Endothelial cell of umbilical vein (primary cell): Measurements from ENCODE around the gene CRYAB. TPM values are rescaled to one million over a fixed set of nuclear protein-coding genes. Genes with fewer than 3 reads are reported as not detected.

Experiments used
- BruUV-seq: library from RNA; stranded (reverse); fragments of 400-500 nt; replicated peaks from 2 replicates; lab custom pipeline; 2021; lab: Mats Ljungman, UMichigan
- CTCF ChIA-PET: fragments of 300-600, 350-600 bp; sonication (Branson Sonifier 250); formaldehyde crosslinking; loops from one replicate; lab custom pipeline; 2021; ENCODE audit warnings: antibody characterized with exemption, inconsistent platforms; lab: Charles Lee
- POLR2A ChIA-PET: fragments of 300-600, 350-600 bp; sonication (Branson Sonifier 250); formaldehyde crosslinking; loops from one replicate; lab custom pipeline; 2021; ENCODE audit warnings: antibody characterized with exemption, inconsistent platforms; lab: Charles Lee
- DNase-seq: peaks from one replicate; pipeline ENCODE4 v3.0.0-alpha.2; 2011; ENCODE audit warnings: low read depth, low spot score
- FAIRE-seq: peaks from 2 replicates; lab custom pipeline; 2011; peaks lifted over from hg19 to GRCh38; lab: Jason Lieb, UNC
- H2AFZ ChIP-seq: 2 replicates; pipeline ENCODE4 v1.6.0; 2012; ENCODE audit warnings: low read depth, low read length, control low read depth, inconsistent platforms
- H3K27ac ChIP-seq: 2 replicates; pipeline ENCODE4 v1.5.1; 2011; ENCODE audit warnings: low read depth, mild to moderate bottlenecking, control low read depth, low read length, moderate library complexity; ENCODE audit not compliant: insufficient read depth
- H3K27me3 ChIP-seq, 2 experiments: 2 replicates each; pipeline versions ENCODE4 v1.6.0 to v1.6.1; 2011; ENCODE audit warnings: low read length in 2 of 2, mixed read lengths in 1 of 2; ENCODE audit not compliant: control insufficient read depth in 2 of 2, insufficient read depth in 2 of 2
- H3K36me3 ChIP-seq, 2 experiments: 2 replicates in 1 of 2; 3 replicates in 1 of 2; pipeline ENCODE4 v1.5.1; 2011; ENCODE audit warnings: low read length in 2 of 2, mild to moderate bottlenecking in 1 of 2, moderate library complexity in 1 of 2; ENCODE audit not compliant: control insufficient read depth in 2 of 2, insufficient read depth in 2 of 2; ENCODE audit errors: extremely low read depth in 1 of 2
- H3K4me1 ChIP-seq: 3 replicates; pipeline ENCODE4 v1.5.1; 2011; ENCODE audit warnings: mild to moderate bottlenecking, low read length; ENCODE audit not compliant: control insufficient read depth, insufficient read depth; ENCODE audit errors: extremely low read depth
- H3K4me2 ChIP-seq: 2 replicates; pipeline ENCODE4 v1.6.1; 2011; ENCODE audit warnings: low read length, control low read depth, mixed read lengths; ENCODE audit not compliant: insufficient read depth
- H3K4me3 ChIP-seq, 3 experiments: fragments of 200-600 bp in 1 of 3; sonication (generic), shearing (Covaris generic) in 1 of 3; replicated peaks in 1 of 3; 2 replicates each; pipeline ENCODE4 v1.5.1; 2011 to 2016; ENCODE audit warnings: control low read depth in 3 of 3, low read length in 3 of 3, mild to moderate bottlenecking in 2 of 3, inconsistent platforms in 1 of 3, low read depth in 1 of 3, moderate library complexity in 1 of 3; ENCODE audit not compliant: insufficient read depth in 1 of 3
- H3K79me2 ChIP-seq: 2 replicates; pipeline ENCODE4 v1.6.0; 2012; ENCODE audit warnings: low read length, inconsistent platforms; ENCODE audit not compliant: control insufficient read depth, insufficient read depth
- H3K9ac ChIP-seq: replicated peaks from 2 replicates; pipeline ENCODE3; 2011; ENCODE audit warnings: low read length, control low read depth; ENCODE audit not compliant: insufficient read depth; ENCODE audit errors: extremely low read depth
- H3K9me1 ChIP-seq: replicated peaks from 3 replicates; pipeline ENCODE4 v1.6.0; 2011; ENCODE audit warnings: mild to moderate bottlenecking, low read length; ENCODE audit not compliant: control insufficient read depth, insufficient read depth; ENCODE audit errors: extremely low read depth
- H3K9me3 ChIP-seq: replicated peaks from 2 replicates; pipeline ENCODE4 v1.5.1; 2012; ENCODE audit warnings: low read length, inconsistent platforms; ENCODE audit not compliant: control insufficient read depth, insufficient read depth
- H4K20me1 ChIP-seq: replicated peaks from 2 replicates; pipeline ENCODE3; 2011; ENCODE audit warnings: mild to moderate bottlenecking, low read length; ENCODE audit not compliant: control insufficient read depth, insufficient read depth; ENCODE audit errors: extremely low read depth
- CTCF ChIP-seq, 2 donors: IDR thresholded peaks; 1 replicate in 1 of 2; 2 replicates in 1 of 2; pipeline ENCODE4 v1.5.1; 2011; ENCODE audit warnings: low read length in 2 of 2, mild to moderate bottlenecking in 2 of 2, moderate library complexity in 2 of 2, control low read depth in 1 of 2, inconsistent platforms in 1 of 2, low read depth in 1 of 2; ENCODE audit not compliant: insufficient read depth in 1 of 2; ENCODE audit errors: extremely low read depth in 1 of 2
- EZH2 ChIP-seq: IDR thresholded peaks from 2 replicates; pipeline ENCODE4 v1.6.1; 2012; ENCODE audit warnings: borderline replicate concordance, low read depth, mild to moderate bottlenecking, moderate library complexity, low read length, inconsistent platforms; ENCODE audit not compliant: severe bottlenecking
- FOS ChIP-seq: IDR thresholded peaks from 2 replicates; pipeline ENCODE4 v1.6.1; 2011; ENCODE audit warnings: mild to moderate bottlenecking, low read length, moderate library complexity, borderline replicate concordance; ENCODE audit not compliant: insufficient read depth
- GATA2 ChIP-seq: IDR thresholded peaks from 2 replicates; pipeline ENCODE4 v1.7.0; 2011; ENCODE audit warnings: low read depth, mild to moderate bottlenecking, moderate library complexity, mixed read lengths, low read length; ENCODE audit not compliant: insufficient read length, insufficient read depth
- JUN ChIP-seq: IDR thresholded peaks from 2 replicates; pipeline ENCODE4 v1.6.1; 2011; ENCODE audit warnings: borderline replicate concordance, low read depth; ENCODE audit not compliant: insufficient read length, insufficient read depth
- MAX ChIP-seq: IDR thresholded peaks from 2 replicates; pipeline ENCODE4 v1.6.1; 2011; ENCODE audit not compliant: insufficient read depth, insufficient read length
- MYC ChIP-seq: IDR thresholded peaks from one replicate; pipeline ENCODE4 v1.6.1; 2011; ENCODE audit warnings: mild to moderate bottlenecking, low read depth, low read length
- POLR2A ChIP-seq: IDR thresholded peaks from 2 replicates; pipeline ENCODE4 v1.6.1; 2012; ENCODE audit warnings: low read depth, mild to moderate bottlenecking, control low read depth, low read length
- POLR2AphosphoS5 ChIP-seq: IDR thresholded peaks from 2 replicates; pipeline ENCODE4 v1.6.1; 2012; ENCODE audit warnings: low read depth, mild to moderate bottlenecking, control low read depth, low read length, moderate library complexity; ENCODE audit not compliant: insufficient read depth
- dilution Hi-C: fragments of 300-500 bp; cut with MboI; formaldehyde crosslinking; loops from one replicate; pipeline ENCODE4 v1.15.0; 2019; ENCODE audit warnings: low sequenced_read_pairs; ENCODE audit not compliant: extremely low pct_ligation_motif_present
- intact Hi-C: fragments of 100-400 bp; cut with micrococcal nuclease; formaldehyde crosslinking; loops from one replicate; pipeline ENCODE4 v1.10.0; 2022
- polyA plus RNA-seq, 4 experiments: library from polyadenylated mRNA; depleted of rRNA in 3 of 4; stranded (reverse) in 3 of 4; unstranded in 1 of 4; fragments of >200 nt; gene quantifications; 2 replicates each; pipeline versions ENCODE4 v1.2.1 to v1.2.3, GENCODE V29; 2011 to 2012; ENCODE audit warnings: missing spikeins in 1 of 4
- total RNA-seq: library from RNA; stranded (reverse); gene quantifications from 2 replicates; pipeline ENCODE4 v1.2.3, GENCODE V29; 2021

Gene CRYAB
- total and polyA plus RNA-seq, 2 donors (not counting 3 experiments of a cell fraction or from before 2014, with no cell fraction given): 0.48 TPM; not detected in 1

GRCh38 chr11:111937461-111937769, 25.8 kb upstream of the CRYAB start:
- Histone ChIP-seq H3K27me3 (no peaks in the 10 kb centered on the region), H3K36me3 (no peaks in the 10 kb centered on the region), H3K27ac (peak overlapping the region; percentile 94), H3K79me2 (peaks cover 20% of the 10 kb centered on the region), H3K4me1 (peaks cover 42% of the 10 kb centered on the region), H4K20me1 (no peaks in the 10 kb centered on the region), H3K4me3 (peak overlapping the region; percentile 62 to 76 (median 64)), H2AFZ (peak overlapping the region; percentile 89), H3K4me2 (peak overlapping the region; percentile 70), H3K9ac (peak overlapping the region; percentile 72), H3K9me3 (no peaks in the 10 kb centered on the region), H3K9me1 (no peaks in the 10 kb centered on the region)
- DNase-seq (no peak), FAIRE-seq (no peak)
- ChIA-PET POLR2A (interaction anchor here (0.6 to 1.2 kb wide), 3 partner anchors 10 to 355 kb away, joined by 3 to 10 read pairs (median 5); no protein-coding TSS in a partner anchor), CTCF (interaction anchor here (0.6 to 3.6 kb wide), 7 partner anchors 9 to 60 kb away, joined by 3 to 47 read pairs (median 3); no protein-coding TSS in a partner anchor)
- dilution Hi-C loops: no loop called here
- BruUV-seq: no TSS peak
- TF ChIP-seq POLR2AphosphoS5 (no peak), GATA2 (no peak)
- intact Hi-C loops: loop anchor here (1.0 kb wide), 2 partner anchors 40 to 58 kb away; partner anchors contain the start of genes CFAP68 and FDXACB1

- Histone ChIP-seq H2AFZ (peak overlapping the region; percentile 89), H4K20me1 (no peaks in the 10 kb centered on the region), H3K27ac (peak overlapping the region; percentile 19), H3K27me3 (no peaks in the 10 kb centered on the region), H3K36me3 (no peaks in the 10 kb centered on the region), H3K9me3 (no peaks in the 10 kb centered on the region), H3K9me1 (no peaks in the 10 kb centered on the region), H3K4me3 (peak overlapping the region in 2 of 3 experiments; percentile 23 to 64), H3K4me1 (peaks cover 42% of the 10 kb centered on the region), H3K9ac (peak overlapping the region; percentile 72), H3K79me2 (peaks cover 16% of the 10 kb centered on the region), H3K4me2 (peak overlapping the region; percentile 63)
- intact Hi-C loops: no loop called here
- FAIRE-seq: no peak
- dilution Hi-C loops: no loop called here
- no TSS peak for BruUV-seq
- CTCF ChIA-PET: interaction anchor here (1.2 to 8.7 kb wide), 5 partner anchors 9 to 65 kb away, joined by 3 to 407 read pairs (median 7); partner anchors contain the start of gene ALG9
- POLR2A ChIA-PET: interaction anchor here (0.7 kb wide), 1 partner anchor 44 kb away, joined by 6 read pairs; no protein-coding TSS in a partner anchor
- TF ChIP-seq FOS: no peak
- TF ChIP-seq CTCF (IDR thresholded peaks at IDR 0.05; ENCODE audit: extremely low read depth in 1 of 2, insufficient read depth in 1 of 2, low read depth in 1 of 2, low read length in 2 of 2): no peak
- TF ChIP-seq GATA2: no peak
- no peak for TF ChIP-seq JUN
- no peak for TF ChIP-seq MAX
- TF ChIP-seq POLR2A: no peak
- TF ChIP-seq EZH2: no peak
- no peak for TF ChIP-seq MYC
- no peak for TF ChIP-seq POLR2AphosphoS5
- peak; percentile 25 for DNase-seq
Measured at GRCh38 chr11:111936040-111936540, 24.5 kb upstream of the CRYAB start.
